ENCODE data around the gene CCDC70. TPM values are rescaled to one million over a fixed set of nuclear protein-coding genes. Genes with fewer than 3 reads are reported as not detected.
"Not testable (repeated sequence)": the region's sequence is repeated elsewhere in the genome, so short reads cannot be mapped to it uniquely, and the experiment has no call there.

The CCDC70 gene
- total RNA-seq, 1 experiment from 2014 or later, result not detected

- Mint-ChIP-seq H3K4me1 (ENCODE audit: insufficient read depth, unreplicated experiment) (peaks cover 21% of the 10 kb centered on the region), H3K9me3 (ENCODE audit: unreplicated experiment) (no peaks in the 10 kb centered on the region), H3K27ac (ENCODE audit: low read depth, unreplicated experiment) (no peak overlapping the region), H3K36me3 (ENCODE audit: insufficient read depth, unreplicated experiment) (no peaks in the 10 kb centered on the region), H3K4me3 (ENCODE audit: unreplicated experiment) (no peak overlapping the region), H3K27me3 (ENCODE audit: insufficient read depth, unreplicated experiment) (peaks cover 50% of the 10 kb centered on the region)
- TF ChIP-seq CTCF (IDR thresholded peaks at IDR 0.05; ENCODE audit: unreplicated experiment), result no peak
- intact Hi-C loops (cut with micrococcal nuclease), result no loop called here
- no peak for DNase-seq (ENCODE audit: unreplicated experiment)
- BruUV-seq (replicated peaks), result no TSS peak
- ChIA-PET CTCF (interaction anchor here (0.6 to 4.9 kb wide), 5 partner anchors 7 to 379 kb away, joined by 3 to 36 read pairs (median 3); no protein-coding TSS in a partner anchor), POLR2A (interaction anchor here (0.6 kb wide), 1 partner anchor 401 kb away, joined by 4 read pairs; no protein-coding TSS in a partner anchor)
These were observed 39.5 kb upstream of the CCDC70 start for GRCh38 chr13:51822106-51822815.

- TF ChIP-seq CTCF (IDR thresholded peaks at IDR 0.05; ENCODE audit: unreplicated experiment), result no peak
- peaks cover 44% of the 10 kb centered on the region for H3K27me3 Mint-ChIP-seq (ENCODE audit: insufficient read depth, unreplicated experiment)
- intact Hi-C loops (cut with micrococcal nuclease), result no loop called here
- H3K4me1 Mint-ChIP-seq (ENCODE audit: insufficient read depth, unreplicated experiment), result peaks cover 22% of the 10 kb centered on the region
- DNase-seq (ENCODE audit: unreplicated experiment), result no peak
- POLR2A ChIA-PET, result interaction anchor here (0.5 kb wide), 1 partner anchor 403 kb away, joined by 3 read pairs; no protein-coding TSS in a partner anchor
- no peaks in the 10 kb centered on the region for H3K9me3 Mint-ChIP-seq (ENCODE audit: unreplicated experiment)
- no peaks in the 10 kb centered on the region for H3K36me3 Mint-ChIP-seq (ENCODE audit: insufficient read depth, unreplicated experiment)
- BruUV-seq (replicated peaks), result no TSS peak
- no peak overlapping the region for H3K27ac Mint-ChIP-seq (ENCODE audit: low read depth, unreplicated experiment)
- CTCF ChIA-PET, result interaction anchor here (0.6 to 4.9 kb wide), 3 partner anchors 8 to 308 kb away, joined by 3 to 36 read pairs (median 3); no protein-coding TSS in a partner anchor
- no peak overlapping the region for H3K4me3 Mint-ChIP-seq (ENCODE audit: unreplicated experiment)
These were observed 38.4 kb upstream of the CCDC70 start for GRCh38 chr13:51823359-51823758.

GRCh38 chr13:51823863-51824262, 37.9 kb upstream of the CCDC70 start:
- no peak for DNase-seq (ENCODE audit: unreplicated experiment)
- no peak for TF ChIP-seq CTCF (IDR thresholded peaks at IDR 0.05; ENCODE audit: unreplicated experiment)
- no TSS peak for BruUV-seq (replicated peaks)

GRCh38 chr13:51824712-51825111, 37.1 kb upstream of the CCDC70 start:
- CTCF ChIA-PET, result interaction anchor here (1.2 to 4.9 kb wide), 2 partner anchors 10 to 305 kb away, joined by 3 to 36 read pairs; no protein-coding TSS in a partner anchor
- BruUV-seq (replicated peaks); H3K36me3 Mint-ChIP-seq (ENCODE audit: insufficient read depth, unreplicated experiment); POLR2A ChIA-PET; H3K27ac Mint-ChIP-seq (ENCODE audit: low read depth, unreplicated experiment); DNase-seq (ENCODE audit: unreplicated experiment); H3K9me3 Mint-ChIP-seq (ENCODE audit: unreplicated experiment); H3K4me3 Mint-ChIP-seq (ENCODE audit: unreplicated experiment); intact Hi-C loops (cut with micrococcal nuclease): not testable (repeated sequence)
- H3K4me1 Mint-ChIP-seq (ENCODE audit: insufficient read depth, unreplicated experiment), result peaks cover 16% of the 10 kb centered on the region
- H3K27me3 Mint-ChIP-seq (ENCODE audit: insufficient read depth, unreplicated experiment), result peaks cover 40% of the 10 kb centered on the region

More at GRCh38 chr13:51823863-51824262, 37.9 kb upstream of the CCDC70 start:
- Mint-ChIP-seq H3K4me1 (ENCODE audit: insufficient read depth, unreplicated experiment) (peaks cover 19% of the 10 kb centered on the region), H3K9me3 (ENCODE audit: unreplicated experiment) (no peaks in the 10 kb centered on the region), H3K36me3 (ENCODE audit: insufficient read depth, unreplicated experiment) (no peaks in the 10 kb centered on the region), H3K27me3 (ENCODE audit: insufficient read depth, unreplicated experiment) (peaks cover 44% of the 10 kb centered on the region), H3K27ac (ENCODE audit: low read depth, unreplicated experiment) (no peak overlapping the region), H3K4me3 (ENCODE audit: unreplicated experiment) (no peak overlapping the region)
- ChIA-PET CTCF (interaction anchor here (4.9 kb wide), 1 partner anchor 9 kb away, joined by 36 read pairs; no protein-coding TSS in a partner anchor), POLR2A (interaction anchor here (0.5 kb wide), 1 partner anchor 403 kb away, joined by 3 read pairs; no protein-coding TSS in a partner anchor)
- intact Hi-C loops (cut with micrococcal nuclease), result no loop called here

All from MCF 10A (cell line).